Fibroblast of mammary gland (primary cell): ENCODE results near the gene SMG6.

ENCODE experiments used
- DNase-seq: peaks from one replicate; pipeline ENCODE4 v3.0.0-alpha.2; 2010; ENCODE audit warnings: low read depth
- H3K4me3 ChIP-seq: 2 replicates; pipeline ENCODE4 v1.5.1; 2011; ENCODE audit warnings: low read depth, mild to moderate bottlenecking, low read length, moderate library complexity; ENCODE audit not compliant: control insufficient read depth
- CTCF ChIP-seq: conservative IDR thresholded peaks from 2 replicates; pipeline ENCODE4 v1.5.1; 2011; ENCODE audit warnings: low read depth, low read length, inconsistent platforms; ENCODE audit not compliant: control insufficient read depth, insufficient read depth

The SMG6 gene

GRCh38 chr17:2051933-2052559 lies 251.5 kb downstream of the SMG6 start:
- no peak overlapping the region for H3K4me3 ChIP-seq
- no peak for DNase-seq
- no peak for TF ChIP-seq CTCF

- TF ChIP-seq CTCF, result no peak
- no peak overlapping the region for H3K4me3 ChIP-seq
- peak; percentile 57 for DNase-seq
Observed at GRCh38 chr17:2051061-2051932, 252.3 kb downstream of the SMG6 start.

- H3K4me3 ChIP-seq, result peak overlapping the region; percentile 24
- DNase-seq, result peak; percentile 64
- TF ChIP-seq CTCF, result no peak
Observed at GRCh38 chr17:2050300-2051060, 253.1 kb downstream of the SMG6 start.

- no peak for TF ChIP-seq CTCF
- peak; percentile 75 for DNase-seq
- H3K4me3 ChIP-seq, result peak overlapping the region; percentile 61
Observed at GRCh38 chr17:2049333-2050299, 254.0 kb downstream of the SMG6 start.

- no peak for DNase-seq
- H3K4me3 ChIP-seq, result no peak overlapping the region
- no peak for TF ChIP-seq CTCF
Observed at GRCh38 chr17:2048805-2049204, 254.8 kb downstream of the SMG6 start.

- no peak for TF ChIP-seq CTCF
- no peak for DNase-seq
Observed at GRCh38 chr17:2047590-2047989, 256.0 kb downstream of the SMG6 start.

More at GRCh38 chr17:2047590-2047989, 256.0 kb downstream of the SMG6 start:
- H3K4me3 ChIP-seq, result no peak overlapping the region
